Keratinocyte (primary cell): ENCODE data around the gene CEACAM7. TPM values are rescaled to one million over a fixed set of nuclear protein-coding genes. Genes with fewer than 3 reads are reported as not detected.

Experiments
- DNase-seq: peaks from one replicate; pipeline ENCODE4 v3.0.0-alpha.2; 2011; ENCODE audit warnings: low read depth, missing footprints, low spot score
- FAIRE-seq: peaks from 2 replicates; lab custom pipeline; 2011; peaks lifted over from hg19 to GRCh38; lab: Jason Lieb, UNC
- H2AFZ ChIP-seq: 2 replicates; pipeline ENCODE4 v1.6.0; 2012; ENCODE audit warnings: low read length, control low read depth, inconsistent platforms; ENCODE audit not compliant: control insufficient read depth
- H3K27ac ChIP-seq: 2 replicates; pipeline ENCODE4 v1.5.1; 2011; ENCODE audit warnings: low read length; ENCODE audit not compliant: control insufficient read depth, insufficient read depth
- H3K27me3 ChIP-seq: 3 replicates; pipeline ENCODE4 v1.6.0; 2011; ENCODE audit warnings: low read length; ENCODE audit not compliant: control insufficient read depth, insufficient read depth; ENCODE audit errors: extremely low read depth
- H3K36me3 ChIP-seq, 2 experiments: 2 replicates in 1 of 2; 3 replicates in 1 of 2; pipeline ENCODE4 v1.5.1; 2011; ENCODE audit warnings: low read length in 2 of 2, mild to moderate bottlenecking in 1 of 2; ENCODE audit not compliant: control insufficient read depth in 2 of 2, insufficient read depth in 2 of 2; ENCODE audit errors: extremely low read depth in 1 of 2
- H3K4me1 ChIP-seq: 3 replicates; pipeline ENCODE4 v1.5.1; 2011; ENCODE audit warnings: low read length; ENCODE audit not compliant: control insufficient read depth, insufficient read depth; ENCODE audit errors: extremely low read depth
- H3K4me2 ChIP-seq: 3 replicates; pipeline ENCODE4 v1.6.0; 2011; ENCODE audit warnings: low read depth, low read length; ENCODE audit not compliant: control insufficient read depth, insufficient read depth; ENCODE audit errors: extremely low read depth
- H3K4me3 ChIP-seq, 3 experiments: fragments of 200-600 bp in 1 of 3; sonication (generic) in 1 of 3; 2 replicates in 2 of 3; 3 replicates in 1 of 3; pipeline ENCODE4 v1.5.1; 2011 to 2016; ENCODE audit warnings: low read length in 3 of 3, mild to moderate bottlenecking in 3 of 3, control low read depth in 2 of 3, inconsistent platforms in 1 of 3, low read depth in 1 of 3, mixed read lengths in 1 of 3, mixed run types in 1 of 3, moderate library complexity in 1 of 3; ENCODE audit not compliant: control insufficient read depth in 2 of 3, insufficient read depth in 2 of 3; ENCODE audit errors: extremely low read depth in 1 of 3
- H3K79me2 ChIP-seq: 2 replicates; pipeline ENCODE4 v1.6.0; 2012; ENCODE audit warnings: low read length; ENCODE audit not compliant: control insufficient read depth, insufficient read depth
- H3K9ac ChIP-seq: 3 replicates; pipeline ENCODE4 v1.6.0; 2011; ENCODE audit warnings: low read length; ENCODE audit not compliant: control insufficient read depth, insufficient read depth; ENCODE audit errors: extremely low read depth
- H3K9me1 ChIP-seq: 3 replicates; pipeline ENCODE4 v1.6.0; 2011; ENCODE audit warnings: low read length; ENCODE audit not compliant: control insufficient read depth, insufficient read depth; ENCODE audit errors: extremely low read depth
- H3K9me3 ChIP-seq: 2 replicates; pipeline ENCODE4 v1.5.1; 2012; ENCODE audit warnings: low read depth, low read length; ENCODE audit not compliant: control insufficient read depth
- H4K20me1 ChIP-seq: 3 replicates; pipeline ENCODE4 v1.6.0; 2011; ENCODE audit warnings: low read length; ENCODE audit not compliant: control insufficient read depth, insufficient read depth; ENCODE audit errors: extremely low read depth
- EZH2 ChIP-seq: IDR thresholded peaks from one replicate; pipeline ENCODE4 v1.6.1; 2012; ENCODE audit warnings: inconsistent platforms, mild to moderate bottlenecking, low read length, moderate library complexity
- dilution Hi-C: fragments of 300-500 bp; cut with MboI; formaldehyde crosslinking; loops from one replicate; pipeline ENCODE4 v1.7.0; 2020; ENCODE audit warnings: low sequenced_read_pairs; ENCODE audit not compliant: extremely low pct_ligation_motif_present
- polyA plus RNA-seq, 5 experiments: library from polyadenylated mRNA; depleted of rRNA in 3 of 5; stranded (reverse) in 3 of 5; stranded (forward) in 1 of 5; unstranded in 1 of 5; fragments of >200 nt; gene quantifications; 1 replicate in 1 of 5; 2 replicates in 3 of 5; 3 replicates in 1 of 5; pipeline versions ENCODE4 v1.2.1 to v1.2.3, GENCODE V29; 2011 to 2012; ENCODE audit warnings: missing spikeins in 2 of 5, low read depth in 1 of 5, low replicate concordance in 1 of 5
- TF ChIP-seq, protein P1 (sequence below), 3 experiments: IDR thresholded peaks in 1 of 3; conservative IDR thresholded peaks in 1 of 3; optimal IDR thresholded peaks in 1 of 3; 2 replicates in 2 of 3; 3 replicates in 1 of 3; pipeline versions ENCODE3 to v1.5.1; 2011; ENCODE audit warnings: low read length in 3 of 3, mild to moderate bottlenecking in 3 of 3, moderate library complexity in 2 of 3, control low read depth in 1 of 3, inconsistent platforms in 1 of 3; ENCODE audit not compliant: insufficient read depth in 2 of 3; ENCODE audit errors: extremely low read depth in 1 of 3

Gene CEACAM7
- polyA plus RNA-seq, 1 donor (not counting 4 experiments of a cell fraction or from before 2014, with no cell fraction given), result not detected

DNA sequence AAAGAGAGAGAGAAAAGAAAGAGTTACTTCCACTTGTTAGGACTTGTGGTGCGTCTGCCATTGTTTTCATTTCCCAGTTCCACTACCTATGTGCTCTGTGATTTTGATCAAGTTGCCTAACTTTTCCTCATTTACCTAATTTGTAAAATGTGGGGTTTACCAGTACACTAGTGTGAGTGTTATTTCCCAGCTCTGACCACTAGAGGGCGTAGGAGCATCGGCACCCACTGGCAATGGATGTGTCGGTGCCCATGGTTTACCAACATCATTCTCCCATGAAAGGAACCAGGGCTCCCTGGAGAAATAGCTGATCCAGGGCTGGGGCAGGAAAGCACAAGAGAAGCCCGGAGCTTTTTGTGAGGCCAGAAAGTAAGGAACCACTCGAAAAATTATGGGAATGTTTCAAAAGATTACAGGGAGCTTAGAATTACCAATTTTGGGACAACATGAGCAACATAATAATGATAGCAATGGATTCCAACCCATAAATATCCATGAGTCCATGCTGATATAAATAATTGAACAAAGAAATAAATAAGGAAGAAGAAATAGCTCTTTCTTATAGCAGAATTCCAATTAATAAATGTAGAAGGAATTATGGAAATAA is 46.1 kb downstream of the CEACAM7 start:
- H3K79me2 ChIP-seq, result no peaks in the 10 kb centered on the region
- no peak overlapping the region for H3K27ac ChIP-seq
- no peaks in the 10 kb centered on the region for H3K9me1 ChIP-seq
- DNase-seq, result no peak
- H3K4me1 ChIP-seq, result no peaks in the 10 kb centered on the region
- peaks cover 5% of the 10 kb centered on the region for H4K20me1 ChIP-seq
- no peaks in the 10 kb centered on the region for H3K9me3 ChIP-seq
- H2AFZ ChIP-seq, result no peak overlapping the region
- no peak overlapping the region for H3K4me3 ChIP-seq
- H3K36me3 ChIP-seq, result no peaks in the 10 kb centered on the region
- no peak overlapping the region for H3K4me2 ChIP-seq
- TF ChIP-seq, protein P1, sequence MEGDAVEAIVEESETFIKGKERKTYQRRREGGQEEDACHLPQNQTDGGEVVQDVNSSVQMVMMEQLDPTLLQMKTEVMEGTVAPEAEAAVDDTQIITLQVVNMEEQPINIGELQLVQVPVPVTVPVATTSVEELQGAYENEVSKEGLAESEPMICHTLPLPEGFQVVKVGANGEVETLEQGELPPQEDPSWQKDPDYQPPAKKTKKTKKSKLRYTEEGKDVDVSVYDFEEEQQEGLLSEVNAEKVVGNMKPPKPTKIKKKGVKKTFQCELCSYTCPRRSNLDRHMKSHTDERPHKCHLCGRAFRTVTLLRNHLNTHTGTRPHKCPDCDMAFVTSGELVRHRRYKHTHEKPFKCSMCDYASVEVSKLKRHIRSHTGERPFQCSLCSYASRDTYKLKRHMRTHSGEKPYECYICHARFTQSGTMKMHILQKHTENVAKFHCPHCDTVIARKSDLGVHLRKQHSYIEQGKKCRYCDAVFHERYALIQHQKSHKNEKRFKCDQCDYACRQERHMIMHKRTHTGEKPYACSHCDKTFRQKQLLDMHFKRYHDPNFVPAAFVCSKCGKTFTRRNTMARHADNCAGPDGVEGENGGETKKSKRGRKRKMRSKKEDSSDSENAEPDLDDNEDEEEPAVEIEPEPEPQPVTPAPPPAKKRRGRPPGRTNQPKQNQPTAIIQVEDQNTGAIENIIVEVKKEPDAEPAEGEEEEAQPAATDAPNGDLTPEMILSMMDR (optimal IDR thresholded peaks at IDR 0.05 in 1 of 3, IDR thresholded peaks at IDR 0.05 in 1 of 3, conservative IDR thresholded peaks at IDR 0.05 in 1 of 3; ENCODE audit: extremely low read depth in 1 of 3, insufficient read depth in 2 of 3, low read length in 3 of 3), result peak; percentile 86 to 95 (median 91)
- TF ChIP-seq EZH2, result no peak
- dilution Hi-C loops, result no loop called here
- no peaks in the 10 kb centered on the region for H3K27me3 ChIP-seq
- H3K9ac ChIP-seq, result no peak overlapping the region
- peak; percentile 85 for FAIRE-seq

DNA sequence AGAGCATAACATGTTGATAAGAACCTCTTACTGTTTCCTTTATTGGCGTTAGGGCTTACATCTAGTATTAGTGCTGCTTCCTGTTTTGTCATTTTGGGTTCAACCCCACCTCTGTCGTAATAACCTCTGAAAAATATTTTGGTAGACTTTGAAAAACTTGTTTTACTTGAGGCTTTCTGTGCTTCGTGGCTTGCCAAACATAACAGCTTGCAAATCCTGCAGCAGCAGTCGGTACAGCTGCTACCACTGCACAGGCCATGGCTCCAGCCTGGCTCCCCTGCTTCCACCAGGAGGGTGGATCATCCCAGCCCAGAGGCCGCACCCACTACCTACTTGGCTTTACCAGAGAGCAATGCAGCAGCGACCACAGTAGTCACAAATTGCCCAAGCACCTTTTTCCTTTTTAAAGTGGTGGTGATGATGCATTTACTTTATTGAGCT is 49.4 kb downstream of the CEACAM7 start:
- H3K36me3 ChIP-seq, result no peaks in the 10 kb centered on the region
- no peaks in the 10 kb centered on the region for H3K4me1 ChIP-seq
- H4K20me1 ChIP-seq, result peaks cover 5% of the 10 kb centered on the region
- H3K4me3 ChIP-seq, result no peak overlapping the region
- no peak overlapping the region for H3K9ac ChIP-seq
- no peak for DNase-seq
- dilution Hi-C loops, result no loop called here
- no peak overlapping the region for H2AFZ ChIP-seq
- H3K27ac ChIP-seq, result no peak overlapping the region
- no peaks in the 10 kb centered on the region for H3K79me2 ChIP-seq
- H3K4me2 ChIP-seq, result no peak overlapping the region
- no peak for TF ChIP-seq EZH2
- TF ChIP-seq, protein P1 (optimal IDR thresholded peaks at IDR 0.05 in 1 of 3, IDR thresholded peaks at IDR 0.05 in 1 of 3, conservative IDR thresholded peaks at IDR 0.05 in 1 of 3; ENCODE audit: extremely low read depth in 1 of 3, insufficient read depth in 2 of 3, low read length in 3 of 3), result no peak
- H3K9me1 ChIP-seq, result no peaks in the 10 kb centered on the region
- no peaks in the 10 kb centered on the region for H3K27me3 ChIP-seq
- no peak for FAIRE-seq
- no peaks in the 10 kb centered on the region for H3K9me3 ChIP-seq
